ENCODE data around the gene FAM25A.

- TF ChIP-seq CTCF (IDR thresholded peaks at IDR 0.05) (no peak), POLR2A (IDR thresholded peaks at IDR 0.05) (no peak)
These were observed 27.6 kb upstream of the FAM25A start for GRCh38 chr10:86992456-86992855.
